ENCODE measurements around the gene SMYD3. TPM values are rescaled to one million over a fixed set of nuclear protein-coding genes. Genes with fewer than 3 reads are reported as not detected.

SMYD3 gene
- total and polyA plus RNA-seq, 2 of the 13 experiments (the other 11 are each of a cell fraction or from before 2014, with no cell fraction given), result 27.7 to 35.8 TPM

GRCh38 chr1:245999697-246000637 is 507.1 kb downstream of the SMYD3 start:
- no peak overlapping the region for H2AFZ ChIP-seq (ENCODE audit: low read length)
- no peaks in the 10 kb centered on the region for H3K4me1 ChIP-seq (ENCODE audit: insufficient read depth, low read length)
- no peak for ATAC-seq
- no peak overlapping the region for H3K27ac ChIP-seq (ENCODE audit: extremely low read length, insufficient read depth, low read length)
- no peak overlapping the region for H3K4me3 ChIP-seq (replicated peaks in 1 of 3; ENCODE audit: insufficient read depth in 1 of 3, low read depth in 2 of 3, low read length in 3 of 3)
- H3K27me3 ChIP-seq (ENCODE audit: control insufficient read depth in 1 of 2, insufficient read depth in 2 of 2, low read length in 2 of 2), result no peaks in the 10 kb centered on the region
- no peaks in the 10 kb centered on the region for H3K36me3 ChIP-seq (replicated peaks in 1 of 2; ENCODE audit: control insufficient read depth in 1 of 2, insufficient read depth in 2 of 2, low read length in 2 of 2)
- H4K20me1 ChIP-seq (ENCODE audit: insufficient read depth, low read length), result no peaks in the 10 kb centered on the region; the same call in 1 of the 2 replicates
- no peaks in the 10 kb centered on the region for H3K79me2 ChIP-seq (ENCODE audit: insufficient read depth, low read length)
- H3K4me2 ChIP-seq (ENCODE audit: low read depth, low read length), result no peak overlapping the region
- no peak for FAIRE-seq
- ChIA-PET POLR2A (no interaction called here), CTCF (ENCODE audit: low intra/inter-chr PET ratio, low total read pairs) (no interaction called here)
- in situ Hi-C loops (cut with HindIII; ENCODE audit: extremely low pct_ligation_motif_present, low pct_unique_long_range_greater_than_20kb), result loop anchor here (5.0 to 10.0 kb wide), 3 partner anchors 485 to 925 kb away; partner anchors contain the start of gene KIF26B
- TF ChIP-seq MLXIP (CRISPR knock-in tag; IDR thresholded peaks at IDR 0.05; ENCODE audit: borderline replicate concordance), result no peak
- TF ChIP-seq CHD4 (IDR thresholded peaks at IDR 0.05; ENCODE audit: borderline replicate concordance, low read length), result no peak
- no peak overlapping the region for H3K9ac ChIP-seq (ENCODE audit: insufficient read depth, low read depth, low read length)
- H3K9me3 ChIP-seq (ENCODE audit: low read length), result no peaks in the 10 kb centered on the region
- DNase-seq (ENCODE audit: low spot score), result no peak
- WGBS (ENCODE audit: low lambda C conversion rate), result 92% methylated on average over 10 of the region's 10 CpGs
- BruUV-seq (replicated peaks), result no TSS peak
- intact Hi-C loops (cut with micrococcal nuclease; ENCODE audit: unreplicated experiment), result loop anchor here (5.0 kb wide), 2 partner anchors 723 to 923 kb away; no protein-coding TSS in a partner anchor
